ENCODE data around the gene TMEM198. TPM values are rescaled to one million over a fixed set of nuclear protein-coding genes. Genes with fewer than 3 reads are reported as not detected.

The TMEM198 gene
- total and polyA plus RNA-seq, 2 experiments from 2014 or later, result 5.6 to 13.7 TPM

GRCh38 chr2:219563271-219563928 lies 19.6 kb downstream of the TMEM198 start:
- Histone ChIP-seq H3K4me1 (ENCODE audit: insufficient read depth) (peaks cover 65% of the 10 kb centered on the region), H3K36me3 (ENCODE audit: insufficient read depth) (peaks cover 8% of the 10 kb centered on the region; the same call in 1 of the 2 replicates), H4K20me1 (replicated peaks; ENCODE audit: insufficient read depth) (no peaks in the 10 kb centered on the region), H3K27me3 (ENCODE audit: insufficient read depth) (no peaks in the 10 kb centered on the region), H3K4me3 (no peak overlapping the region), H3F3A (replicated peaks; ENCODE audit: low read depth) (peaks cover 41% of the 10 kb centered on the region), H3K79me2 (replicated peaks; ENCODE audit: insufficient read depth) (peaks cover 10% of the 10 kb centered on the region; the same call in 1 of the 2 replicates), H3K27ac (ENCODE audit: low read depth) (no peak overlapping the region), H2AFZ (no peak overlapping the region), H3K9me2 (ENCODE audit: insufficient read depth) (no peaks in the 10 kb centered on the region), H3K4me2 (no peak overlapping the region)
- Mint-ChIP-seq H3K27me3 (ENCODE audit: insufficient read depth, low read depth, poor library complexity) (peaks cover 36% of the 10 kb centered on the region), H3K36me3 (ENCODE audit: low read depth) (peaks cover 67% of the 10 kb centered on the region), H3K4me1 (peaks cover 80% of the 10 kb centered on the region), H3K4me3 (no peak overlapping the region), H3K9me3 (peaks cover 2% of the 10 kb centered on the region; the same call in 2 of the 3 replicates), H3K27ac (peak overlapping the region; percentile 82)
- DNase-seq (ENCODE audit: low spot score) (no peak), ATAC-seq (no peak)
- TF ChIP-seq ETS1 (IDR thresholded peaks at IDR 0.05) (no peak), ZNF462 (CRISPR knock-in tag; IDR thresholded peaks at IDR 0.05) (no peak), EZH2phosphoT487 (IDR thresholded peaks at IDR 0.05; ENCODE audit: unreplicated experiment) (no peak), CTCF (conservative IDR thresholded peaks at IDR 0.05; ENCODE audit: low read depth in 2 of 2) (no peak), ZNF331 (CRISPR knock-in tag; IDR thresholded peaks at IDR 0.05; ENCODE audit: low read depth) (no peak), ZNF114 (CRISPR knock-in tag; IDR thresholded peaks at IDR 0.05) (no peak), POLR2AphosphoS5 (IDR thresholded peaks at IDR 0.05; ENCODE audit: low read depth) (0 out of 2 replicates have a peak, but pooled peaks have one; percentile 13), REST (IDR thresholded peaks at IDR 0.05; ENCODE audit: unreplicated experiment) (no peak)

Data from GM23338 (cell line).